GM21619 (cell line): ENCODE results near the gene MGAT4C.

Experiments used
- ATAC-seq: cut with Tn5 transposase; IDR thresholded peaks from one replicate; pipeline ENCODE4 v1.9.1; 2021; ENCODE audit not compliant: unreplicated experiment

The MGAT4C gene

DNA sequence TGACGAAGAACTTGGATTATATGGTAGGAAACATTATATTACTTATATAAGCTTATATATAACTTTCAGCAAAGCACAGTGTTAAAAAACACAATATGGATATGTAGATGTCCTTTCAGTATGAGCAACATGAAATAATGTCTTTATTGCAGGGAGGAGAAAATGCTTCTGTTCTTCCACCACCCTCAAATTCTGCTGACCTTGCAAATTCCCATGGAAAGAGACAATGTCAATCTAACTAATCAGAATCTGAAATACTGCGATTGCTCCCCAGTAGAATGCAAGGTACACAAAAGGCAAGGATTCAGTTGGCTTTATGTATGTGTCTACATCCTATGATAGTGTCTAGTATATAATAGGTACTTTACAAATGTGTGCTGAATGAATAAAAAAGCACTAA is 26.4 kb downstream of the MGAT4C start:
- no peak for ATAC-seq

DNA sequence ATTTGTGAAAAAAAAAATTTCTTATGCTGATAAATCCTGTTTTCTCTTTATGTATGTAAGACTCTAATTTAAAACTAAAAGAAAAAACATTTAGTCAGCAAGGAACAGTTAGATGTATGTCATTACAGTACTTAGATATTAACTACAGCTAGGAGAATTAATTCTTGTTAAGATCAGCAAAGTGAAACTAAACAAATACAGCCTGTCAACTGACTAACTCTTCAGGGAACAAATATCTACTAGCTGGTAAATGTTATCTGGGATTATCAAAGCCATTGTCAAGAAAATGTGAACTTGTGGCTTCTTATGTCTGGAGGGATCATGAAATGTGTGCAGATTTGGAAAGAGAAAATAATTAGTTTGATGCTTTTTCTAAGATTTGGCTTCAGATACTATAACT is 27.5 kb downstream of the MGAT4C start:
- no peak for ATAC-seq

DNA sequence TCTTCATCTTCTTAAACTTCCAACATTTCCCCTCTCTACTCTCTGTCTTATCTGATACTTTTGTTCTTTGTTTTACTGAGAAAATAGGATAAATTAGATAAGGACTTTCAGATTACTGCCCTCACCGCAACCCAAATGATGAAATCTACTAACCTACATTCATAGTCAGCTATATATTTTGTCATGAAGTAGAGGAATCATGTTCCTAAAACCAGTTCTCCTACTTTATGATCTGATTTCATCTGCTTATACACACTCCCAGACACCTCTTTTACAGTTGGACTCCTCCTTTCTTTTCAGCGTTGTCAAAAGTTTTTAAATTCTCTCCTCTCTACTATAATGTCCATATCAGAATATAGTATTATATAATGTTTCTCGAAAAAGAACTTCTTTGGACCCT is 29.7 kb downstream of the MGAT4C start:
- ATAC-seq: no peak

DNA sequence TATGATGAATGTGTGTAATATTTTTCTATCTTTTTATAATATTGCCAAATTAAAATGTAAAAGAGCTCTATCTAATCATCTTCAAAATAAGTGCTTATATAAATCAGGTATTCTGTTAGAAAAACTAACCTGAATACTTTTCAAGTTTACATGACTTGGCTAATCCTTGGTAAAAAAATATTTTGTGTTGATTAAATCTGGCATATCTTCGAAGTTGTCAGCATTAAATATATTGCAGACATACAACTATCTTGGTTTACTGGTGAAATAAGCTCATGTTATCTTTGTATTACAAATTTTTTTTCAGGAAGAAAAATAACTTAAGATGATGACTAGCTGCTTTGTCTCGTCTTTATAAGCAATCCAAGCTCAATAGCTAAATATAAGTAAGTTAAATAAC is 39.6 kb downstream of the MGAT4C start:
- no peak for ATAC-seq

DNA sequence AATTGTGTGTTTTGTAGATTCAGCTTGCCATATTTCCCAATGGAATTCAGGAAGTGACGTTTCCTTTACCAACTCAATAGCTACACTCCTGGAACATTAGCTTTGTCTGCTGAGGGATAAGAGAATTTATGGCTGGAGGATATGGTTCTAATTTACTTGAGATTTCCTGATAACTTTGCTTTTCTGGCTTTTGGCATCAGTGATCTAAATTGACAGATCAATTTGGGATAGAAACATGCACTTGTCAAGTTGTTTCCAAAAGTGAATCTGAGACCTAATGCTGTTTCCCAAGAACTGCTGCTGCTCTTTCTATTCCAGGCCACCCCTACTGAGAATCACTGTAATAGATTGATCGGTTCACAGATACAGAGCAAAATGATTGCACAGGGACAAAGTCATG is 43.2 kb downstream of the MGAT4C start:
- ATAC-seq: no peak

DNA sequence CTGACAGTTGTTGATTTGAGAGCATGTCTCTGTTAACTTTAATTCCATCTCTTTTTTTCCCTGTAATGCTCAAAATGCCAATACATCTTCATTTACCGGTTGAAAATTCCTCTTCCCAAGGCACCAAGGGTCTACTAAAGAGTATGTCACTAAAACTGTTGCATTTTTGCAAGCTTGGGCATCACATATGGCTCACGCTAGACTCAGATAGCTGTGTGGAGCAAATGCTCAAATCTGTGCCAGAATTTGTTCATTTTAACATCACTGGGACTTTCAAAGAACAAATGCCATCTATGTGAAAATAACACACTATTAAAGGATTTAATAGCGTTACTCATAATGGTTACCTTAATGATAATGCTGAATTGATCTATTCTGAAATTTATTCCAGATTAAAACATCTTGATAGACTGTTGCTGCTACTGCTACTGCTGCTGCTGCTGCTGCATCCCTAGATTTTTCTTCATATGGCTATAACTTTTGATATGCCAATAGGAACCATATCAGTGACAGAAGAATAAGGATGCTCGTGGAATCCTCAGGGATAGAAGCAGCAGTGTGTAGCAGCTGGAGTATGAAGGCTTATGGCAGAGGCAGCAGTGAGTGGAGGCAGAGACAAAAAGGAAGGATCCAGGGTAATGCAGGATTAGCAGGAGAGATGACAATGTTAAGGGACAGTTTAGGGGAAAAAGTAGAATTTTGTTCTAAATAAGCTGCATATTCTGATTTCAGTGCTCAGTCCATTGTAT is 57.3 kb downstream of the MGAT4C start:
- no peak for ATAC-seq

DNA sequence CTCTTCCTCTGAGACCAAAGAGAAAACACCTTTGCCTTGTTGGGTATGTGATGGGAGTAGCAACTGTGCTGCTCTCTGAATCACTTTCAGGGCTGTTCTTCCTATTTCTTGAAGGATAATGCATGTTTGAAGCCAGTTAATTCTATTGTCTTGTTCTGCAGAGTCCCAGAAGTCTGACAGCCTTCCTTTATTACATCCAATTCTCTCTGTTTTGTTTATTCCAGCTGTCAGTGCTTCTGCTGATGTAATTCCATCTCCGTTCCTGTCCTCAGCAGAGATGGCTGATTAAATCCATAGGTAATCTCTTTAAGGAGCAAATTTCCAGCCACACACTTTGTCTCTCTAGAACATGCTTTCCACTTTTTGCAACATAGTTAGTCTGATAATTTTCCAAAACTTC is 59.7 kb downstream of the MGAT4C start:
- no peak for ATAC-seq

DNA sequence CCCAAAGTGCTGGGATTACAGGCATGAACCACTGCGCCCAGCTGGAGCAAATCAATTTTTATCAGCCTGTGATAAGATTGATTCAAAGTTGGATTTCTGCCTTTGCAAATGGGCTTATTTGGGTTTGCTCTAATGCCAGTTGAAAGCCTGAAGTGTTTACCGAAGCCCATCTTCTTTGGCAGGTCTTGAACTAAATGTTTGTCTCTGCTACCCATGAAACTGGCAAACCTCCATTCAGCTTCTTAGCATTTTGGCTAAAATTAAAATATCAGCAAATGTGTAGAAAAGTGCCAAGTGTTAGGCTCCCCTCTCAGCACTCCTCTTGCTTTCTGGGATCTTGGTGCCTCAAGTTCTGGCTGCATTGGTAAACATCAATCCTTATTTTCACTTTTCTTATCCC is 61.5 kb downstream of the MGAT4C start:
- no peak for ATAC-seq

DNA sequence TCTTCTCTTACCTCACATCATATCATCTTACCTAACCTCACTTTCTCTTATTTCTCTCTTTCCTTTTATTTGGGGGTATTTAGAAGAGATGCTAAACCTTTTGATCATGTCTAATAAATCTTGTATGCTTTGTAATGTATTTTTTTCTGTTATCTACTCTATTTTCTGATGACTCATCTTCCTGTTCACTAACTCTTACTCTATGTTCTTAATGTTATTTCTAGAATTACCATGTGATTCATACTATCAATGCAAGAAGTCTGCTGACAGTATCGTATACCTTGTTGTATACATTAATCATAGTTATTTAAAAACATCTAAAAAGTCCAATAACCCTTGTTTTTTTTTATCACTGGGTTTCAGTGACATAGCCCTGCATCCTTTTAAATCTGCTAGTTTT is 62.3 kb downstream of the MGAT4C start:
- ATAC-seq: no peak

DNA sequence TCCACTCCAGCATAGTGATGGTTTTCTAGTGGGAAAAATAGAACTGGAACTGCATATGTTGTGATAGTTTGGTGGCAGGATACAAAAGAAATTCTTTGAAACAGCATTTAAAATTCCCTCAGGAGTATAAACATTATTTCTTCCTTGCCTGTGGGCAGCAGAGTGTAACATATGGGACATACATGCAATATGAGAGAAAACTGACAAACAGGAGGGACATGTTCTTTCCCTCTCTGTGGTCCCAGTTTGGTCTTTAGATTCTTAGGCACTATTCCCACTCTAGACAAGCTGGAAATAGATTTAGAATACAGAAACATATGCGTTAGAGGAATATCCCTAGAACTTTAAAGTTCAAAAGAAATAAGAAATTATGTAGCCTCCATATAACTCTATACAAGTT is 68.0 kb downstream of the MGAT4C start:
- ATAC-seq: no peak

DNA sequence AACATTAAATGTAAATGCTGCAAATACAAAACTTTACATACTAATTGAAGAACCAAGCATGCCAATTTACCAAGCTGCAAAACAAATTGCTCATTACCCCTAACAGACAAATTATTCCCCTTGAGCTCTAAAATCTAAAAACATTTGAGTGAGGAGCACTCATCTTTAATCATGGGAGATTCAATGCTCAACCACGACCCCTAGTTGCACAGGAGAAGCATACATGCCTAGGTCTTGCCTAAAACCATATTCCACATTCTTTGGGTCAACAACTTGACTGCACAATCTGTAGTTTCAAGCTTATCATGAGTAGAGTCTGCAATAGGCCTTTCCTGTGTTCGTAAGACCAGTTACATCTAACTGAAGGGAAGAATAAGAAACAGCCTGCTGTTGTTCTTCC is 69.7 kb downstream of the MGAT4C start:
- ATAC-seq: no peak

DNA sequence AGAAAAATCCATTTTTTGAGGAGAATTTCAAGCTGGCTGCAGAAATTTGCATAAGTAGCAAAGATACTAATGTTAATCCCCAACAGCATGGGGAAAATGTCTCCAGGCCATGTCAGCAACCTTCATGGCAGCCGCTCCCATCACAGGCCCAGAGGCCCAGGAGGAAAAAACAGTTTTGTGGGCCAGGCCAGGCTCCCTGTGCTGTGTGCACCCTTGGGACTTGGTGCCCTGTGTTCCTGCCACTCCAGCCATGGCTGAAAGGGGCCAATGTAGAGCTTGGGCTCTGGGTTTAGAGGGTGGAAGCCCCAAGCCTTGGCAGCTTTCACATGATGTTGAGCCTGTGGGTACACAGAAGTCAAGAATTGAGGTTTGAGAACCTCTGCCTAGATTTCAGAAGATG is 76.3 kb downstream of the MGAT4C start:
- ATAC-seq: no peak

DNA sequence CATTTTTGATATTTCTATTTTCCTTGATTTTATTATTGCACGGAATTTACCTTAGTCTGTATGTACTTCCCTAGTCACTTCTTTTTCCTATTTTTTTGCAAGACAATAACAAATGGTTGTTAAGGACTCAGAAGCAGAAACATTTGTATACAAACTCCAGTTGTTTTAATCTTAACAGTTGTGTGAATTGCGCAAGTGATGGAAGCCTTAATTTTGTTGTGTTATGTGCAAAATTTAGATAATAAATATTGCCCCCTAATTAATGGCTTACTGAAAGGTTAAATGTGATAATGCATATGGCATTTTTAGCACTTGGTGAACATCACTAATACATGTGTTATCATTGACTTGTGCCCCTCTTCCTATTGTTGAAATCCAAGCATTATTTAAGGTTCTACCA is 82.0 kb downstream of the MGAT4C start:
- ATAC-seq: no peak

DNA sequence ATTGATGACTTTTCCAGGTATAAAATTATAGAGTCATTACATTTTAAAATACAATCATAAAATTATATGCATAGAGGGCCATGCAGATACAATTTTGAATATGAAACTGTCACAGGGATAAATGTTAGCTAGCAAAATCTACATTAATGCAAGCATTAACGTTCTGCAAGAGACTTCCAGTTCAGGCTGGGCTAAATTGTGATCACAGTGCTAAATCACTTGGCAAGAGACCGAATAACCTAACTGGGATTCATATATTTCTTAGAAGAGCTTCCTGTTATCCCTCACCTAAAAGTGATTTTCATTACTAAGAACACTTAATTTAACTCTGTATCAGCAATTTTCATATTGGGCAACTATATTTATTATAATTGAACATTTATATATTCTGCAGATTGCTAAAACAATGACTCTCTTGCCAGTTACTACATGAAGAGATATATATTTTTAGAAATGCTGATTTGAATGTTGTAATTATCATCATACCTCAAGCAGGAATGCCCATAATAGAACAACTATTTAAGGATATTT is 83.2 kb downstream of the MGAT4C start:
- ATAC-seq: no peak

DNA sequence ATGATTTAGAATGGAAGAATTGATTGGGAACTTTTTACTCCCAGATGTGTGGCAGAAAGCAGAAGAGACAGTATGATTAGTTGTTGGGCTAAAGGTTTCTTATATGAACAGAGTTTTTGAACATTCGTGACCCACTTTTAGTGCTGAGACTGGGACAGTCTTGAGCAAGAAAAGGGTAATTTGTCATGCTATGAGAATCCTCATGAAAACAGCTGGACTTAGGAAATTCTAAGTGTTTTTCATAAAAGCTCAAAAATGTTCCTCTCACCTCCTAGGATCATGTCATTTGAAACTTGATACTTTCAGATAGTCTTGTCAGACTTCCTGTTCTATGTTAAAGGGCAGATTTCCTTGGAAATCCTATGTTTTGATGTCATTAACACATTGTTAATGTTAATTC is 86.1 kb downstream of the MGAT4C start:
- ATAC-seq: no peak

DNA sequence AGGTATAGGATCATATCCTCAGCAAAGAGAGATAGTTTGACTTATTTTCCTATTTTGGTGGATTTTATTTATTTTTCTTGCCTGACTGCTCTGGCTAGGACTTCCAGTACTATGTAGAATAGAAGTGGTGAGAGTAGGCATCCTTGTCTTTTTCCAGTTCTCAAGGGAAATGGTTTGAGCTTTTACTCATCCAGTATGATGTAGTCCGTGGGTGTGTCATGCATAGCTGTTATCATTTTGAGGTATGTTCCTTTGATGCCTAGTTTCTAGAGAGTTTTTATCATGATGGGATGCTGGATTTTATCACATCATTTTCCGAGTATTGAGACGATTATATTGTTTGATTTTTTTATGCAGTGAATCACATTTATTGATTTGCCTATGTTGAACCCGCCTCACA is 97.2 kb downstream of the MGAT4C start:
- no peak for ATAC-seq

DNA sequence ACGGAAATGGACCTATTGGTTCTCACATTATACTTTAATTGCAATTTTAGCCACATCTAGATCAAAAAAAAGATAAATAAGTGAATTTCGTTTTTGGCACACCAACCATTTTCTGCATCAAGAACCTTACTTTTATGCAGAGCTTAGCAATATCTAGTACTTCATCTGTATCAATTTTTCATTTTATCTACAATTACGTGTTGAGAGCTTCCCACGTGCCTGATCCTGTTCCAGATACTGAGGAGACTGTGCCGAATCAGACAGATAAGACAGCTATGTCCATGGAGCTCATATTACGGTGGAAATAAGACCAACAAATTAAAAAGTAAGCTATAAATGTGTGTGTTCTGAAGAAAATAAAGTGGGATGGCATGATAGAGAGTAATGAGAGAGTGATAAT is 101.6 kb downstream of the MGAT4C start:
- ATAC-seq: no peak

DNA sequence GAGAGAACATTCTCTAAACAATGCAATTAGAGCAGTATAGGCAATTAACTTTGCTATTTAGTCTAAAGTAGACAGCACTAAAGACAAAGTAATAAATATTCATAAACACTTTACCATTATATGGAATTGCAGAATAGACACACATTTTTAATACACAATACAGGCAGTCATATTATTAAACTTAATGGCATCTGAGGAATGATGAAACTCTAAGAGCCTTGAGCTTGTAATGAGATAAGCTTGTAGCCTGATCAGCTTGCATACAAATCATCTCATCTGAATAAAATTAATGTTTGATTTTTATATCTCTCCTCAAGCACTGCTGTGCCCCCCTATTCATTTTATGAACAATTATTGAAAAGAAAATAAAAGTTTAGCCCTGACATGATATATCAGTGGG is 107.6 kb downstream of the MGAT4C start:
- ATAC-seq: no peak

DNA sequence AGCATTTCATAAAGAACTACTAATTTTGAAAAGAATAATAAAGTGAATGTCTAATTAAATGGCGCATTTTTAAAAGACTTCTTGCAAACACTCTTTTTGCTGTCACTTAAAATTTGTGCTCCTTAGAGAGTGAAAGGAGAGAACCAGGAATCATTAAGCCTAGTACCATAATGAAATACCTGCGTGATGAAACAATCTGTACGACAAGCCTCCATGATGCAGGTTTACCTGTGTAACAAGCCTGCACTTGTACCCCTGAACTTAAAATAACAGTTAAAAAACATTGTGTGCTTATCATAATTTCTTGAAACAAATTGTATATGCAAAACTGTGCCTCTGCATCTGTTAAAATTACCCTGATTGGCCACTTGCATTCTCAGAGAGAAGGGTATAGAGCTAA is 108.1 kb downstream of the MGAT4C start:
- ATAC-seq: no peak

DNA sequence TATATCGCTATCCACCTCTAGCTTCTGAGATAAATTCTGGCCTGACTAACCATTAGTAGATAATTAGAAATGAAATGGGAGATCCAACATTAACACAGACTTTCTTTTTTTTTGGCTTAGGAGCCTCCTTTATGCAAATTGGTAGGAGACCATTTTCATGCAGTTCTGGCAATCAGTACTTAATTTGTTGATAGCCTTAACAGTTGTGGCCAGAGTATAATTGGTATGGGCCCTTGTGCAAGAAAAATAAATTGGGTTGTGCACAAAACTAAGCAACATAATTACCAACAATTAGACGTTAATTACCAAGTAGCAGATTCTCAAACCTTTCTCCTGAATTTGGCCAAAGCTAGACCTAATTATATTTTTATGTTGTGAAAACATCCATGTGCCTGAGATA is 111.0 kb downstream of the MGAT4C start:
- no peak for ATAC-seq

DNA sequence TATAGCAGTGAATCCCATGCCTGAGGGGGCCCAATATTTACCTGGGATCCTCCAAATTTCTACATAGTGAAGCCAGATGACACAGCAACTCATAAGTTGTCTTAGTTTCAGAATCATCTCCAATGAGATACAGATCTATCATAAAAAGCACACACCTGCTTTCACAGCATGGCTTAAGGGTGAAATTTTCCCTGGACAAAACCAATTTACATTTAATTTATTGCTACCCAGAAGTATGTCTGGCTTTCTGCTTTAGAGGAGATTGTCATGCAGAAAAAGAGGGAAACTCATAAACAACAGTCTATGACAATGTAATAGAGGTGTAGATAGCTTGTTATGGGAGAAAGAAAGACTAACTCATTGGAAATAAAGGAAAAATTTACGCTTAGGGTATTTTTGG is 113.0 kb downstream of the MGAT4C start:
- no peak for ATAC-seq

DNA sequence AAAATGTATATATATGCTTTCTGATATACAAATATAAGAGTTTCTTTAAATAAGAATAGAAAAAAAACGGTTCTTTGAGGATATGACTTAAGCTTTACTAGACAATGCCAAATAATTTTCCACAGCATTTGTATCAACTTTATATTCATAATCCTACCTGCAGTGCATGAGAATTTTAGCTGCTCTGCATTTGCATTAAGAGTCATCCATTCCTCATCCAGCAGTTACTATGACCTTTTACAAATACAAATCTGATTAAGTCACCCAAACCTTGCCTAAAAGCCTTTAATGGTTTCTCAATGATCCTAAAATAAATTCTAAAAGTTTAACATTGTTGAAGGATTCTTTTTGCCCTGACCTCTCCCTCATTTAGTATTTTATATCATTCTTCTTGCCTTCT is 116.5 kb downstream of the MGAT4C start:
- no peak for ATAC-seq

DNA sequence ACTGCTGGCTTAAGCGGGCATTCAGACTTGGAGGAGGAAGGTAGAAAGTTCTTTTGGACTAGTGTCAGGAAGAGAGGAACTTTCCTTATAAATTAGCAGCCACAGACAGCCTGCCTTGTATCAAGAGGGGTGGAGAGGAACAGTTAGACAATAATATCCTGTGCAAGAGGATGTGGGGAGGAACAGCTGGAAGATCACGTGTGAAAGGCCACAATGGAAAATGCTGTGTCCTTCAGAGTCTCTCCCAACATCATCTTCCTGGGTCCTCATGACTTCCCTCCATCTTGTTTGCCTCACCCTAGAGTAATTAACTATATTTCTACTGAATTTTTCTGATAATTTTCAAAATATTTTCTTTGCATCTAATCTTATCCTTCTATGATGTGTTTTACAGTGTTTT is 117.4 kb downstream of the MGAT4C start:
- ATAC-seq: no peak
